GM04503 (cell line): ENCODE data around the gene SLC5A2.
"Not testable (repeated sequence)": the region's sequence is repeated elsewhere in the genome, so short reads cannot be mapped to it uniquely, and the experiment has no call there.

Experiments
- DNase-seq: peaks from one replicate; pipeline ENCODE4 v3.0.0-alpha.2; 2012; ENCODE audit warnings: low read depth

SLC5A2 gene

GRCh38 chr16:31529108-31529936 lies 46.4 kb downstream of the SLC5A2 start:
- no peak for DNase-seq

- no peak for DNase-seq
Measured at GRCh38 chr16:31529937-31530312, 47.0 kb downstream of the SLC5A2 start.

GRCh38 chr16:31530405-31530804 lies 47.5 kb downstream of the SLC5A2 start:
- no peak for DNase-seq

GRCh38 chr16:31531096-31531495 lies 48.2 kb downstream of the SLC5A2 start:
- DNase-seq = no peak

- DNase-seq = no peak
Measured at GRCh38 chr16:31532120-31532519, 49.2 kb downstream of the SLC5A2 start.

GRCh38 chr16:31532896-31533295 lies 50.0 kb downstream of the SLC5A2 start:
- DNase-seq = no peak

GRCh38 chr16:31535737-31536136 lies 52.8 kb downstream of the SLC5A2 start:
- DNase-seq = no peak

- DNase-seq = no peak
Measured at GRCh38 chr16:31536804-31537361, 54.0 kb downstream of the SLC5A2 start.

- DNase-seq = no peak
Measured at GRCh38 chr16:31537362-31538242, 54.7 kb downstream of the SLC5A2 start.

GRCh38 chr16:31538243-31538598 lies 55.3 kb downstream of the SLC5A2 start:
- DNase-seq = not testable (repeated sequence)

- DNase-seq = not testable (repeated sequence)
Measured at GRCh38 chr16:31539762-31540161, 56.8 kb downstream of the SLC5A2 start.
